Measurements from ENCODE around the gene PACS1. TPM values are rescaled to one million over a fixed set of nuclear protein-coding genes. Genes with fewer than 3 reads are reported as not detected.
"Not testable (repeated sequence)": the region's sequence is repeated elsewhere in the genome, so short reads cannot be mapped to it uniquely, and the experiment has no call there.

PACS1 gene
- total RNA-seq (100 to 1,000 TPM; 222 to 268 (median 236) TPM), total RNA-seq (28.9 to 299 (median 144) reads per million in 29 experiments)
- 135 TPM for total RNA-seq (2013)

DNA sequence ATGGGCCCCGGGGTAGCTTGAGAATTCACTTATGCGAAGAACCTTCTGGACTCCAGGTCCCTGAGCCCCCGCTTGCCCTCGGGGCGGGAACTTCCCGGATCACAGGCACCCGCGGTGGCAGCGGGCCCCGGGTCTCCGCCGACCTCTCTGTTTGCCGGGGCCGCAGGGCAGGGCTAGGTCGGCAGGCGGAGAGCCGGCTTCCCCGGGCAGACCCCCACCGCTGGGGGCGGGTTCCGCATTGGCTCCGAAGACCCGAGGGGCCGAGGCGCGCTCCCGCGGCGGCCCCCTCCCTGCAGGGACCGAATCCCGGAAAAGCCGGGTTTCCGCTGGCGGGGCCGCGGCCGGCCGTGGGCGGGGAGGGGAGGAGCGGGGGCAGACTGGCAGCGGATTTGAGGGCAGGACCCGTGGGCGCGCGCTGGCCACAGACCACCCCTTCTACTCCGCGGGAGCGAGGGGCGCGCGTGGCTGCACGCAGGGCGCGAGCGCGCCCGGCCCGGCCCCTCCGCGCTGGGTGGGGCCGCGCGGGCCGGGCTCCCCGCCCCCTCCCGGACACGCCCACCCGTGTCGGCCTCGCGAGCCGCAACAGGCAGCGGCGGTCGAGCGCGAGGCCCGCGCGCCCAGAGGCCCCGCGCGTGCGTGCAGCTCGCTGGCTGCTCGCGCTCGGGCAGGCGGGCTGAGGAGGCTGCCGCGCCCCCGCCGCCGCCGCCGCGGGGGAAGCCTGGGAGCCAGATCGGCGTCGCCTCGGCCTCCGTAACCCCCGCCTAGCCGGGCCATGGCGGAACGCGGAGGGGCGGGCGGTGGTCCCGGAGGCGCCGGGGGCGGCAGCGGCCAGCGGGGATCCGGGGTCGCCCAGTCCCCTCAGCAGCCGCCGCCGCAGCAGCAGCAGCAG, at the start of gene PACS1:
Gene PACS1 (plus strand): TSS at position 558 of the 889 bp plus-strand sequence. CDS start 215 bp downstream, at position 773.
- peaks cover 5 to 49% of the 10 kb centered on the region in 2 donors for H3K36me3 ChIP-seq (ENCODE audit: control insufficient read depth in 2 of 2, extremely low read depth in 1 of 2, insufficient read depth in 1 of 2, low read length in 1 of 2)
- ChIA-PET CTCF (interaction anchor here (0.6 to 4.9 kb wide), 13 partner anchors 9 to 1752 kb away, joined by 3 to 36 read pairs (median 5); no protein-coding TSS in a partner anchor), POLR2A (interaction anchor here (0.6 kb wide), 2 partner anchors 11 to 12 kb away, joined by 3 read pairs; no protein-coding TSS in a partner anchor)
- peak within 1 kb of the TSS; percentile 81 for H3K27ac ChIP-seq (ENCODE audit: low read length)
- ATAC-seq (replicated peaks in 1 of 4) (peak; percentile 71 to 78 (median 74)), DNase-seq (peak; percentile 47 to 90 (median 67))
- WGBS (ENCODE audit: insufficient coverage): under 1% methylated on average over 120 of the region's 120 CpGs
- no peaks in the 10 kb centered on the region for H3K9me3 ChIP-seq
- peaks cover 24 to 42% of the 10 kb centered on the region in 2 experiments for H3K4me1 ChIP-seq (ENCODE audit: control insufficient read depth in 1 of 2, extremely low read depth in 1 of 2, insufficient read depth in 2 of 2, low read length in 2 of 2)
- H3K27me3 ChIP-seq (replicated peaks in 1 of 2; ENCODE audit: control insufficient read depth in 2 of 2, extremely low read depth in 1 of 2, insufficient read depth in 2 of 2, low read length in 1 of 2): no peaks in the 10 kb centered on the region
- H3K36me3 Mint-ChIP-seq: peaks cover 52% of the 10 kb centered on the region
- peaks cover 0 to 2% (median 0%) of the 10 kb centered on the region in 3 donors for H3K9me3 Mint-ChIP-seq
- H3K27ac Mint-ChIP-seq: peak within 1 kb of the TSS; percentile 97
- H3K4me3 ChIP-seq (ENCODE audit: control insufficient read depth in 1 of 2, extremely low read depth in 1 of 2, low read length in 1 of 2): peak within 1 kb of the TSS; percentile 81 to 91
- H3K4me3 Mint-ChIP-seq: peak within 1 kb of the TSS; percentile 93 to 98 (median 97)
- no peaks in the 10 kb centered on the region for H3K27me3 Mint-ChIP-seq
- peaks cover 59 to 75% (median 74%) of the 10 kb centered on the region in 3 donors for H3K4me1 Mint-ChIP-seq

DNA sequence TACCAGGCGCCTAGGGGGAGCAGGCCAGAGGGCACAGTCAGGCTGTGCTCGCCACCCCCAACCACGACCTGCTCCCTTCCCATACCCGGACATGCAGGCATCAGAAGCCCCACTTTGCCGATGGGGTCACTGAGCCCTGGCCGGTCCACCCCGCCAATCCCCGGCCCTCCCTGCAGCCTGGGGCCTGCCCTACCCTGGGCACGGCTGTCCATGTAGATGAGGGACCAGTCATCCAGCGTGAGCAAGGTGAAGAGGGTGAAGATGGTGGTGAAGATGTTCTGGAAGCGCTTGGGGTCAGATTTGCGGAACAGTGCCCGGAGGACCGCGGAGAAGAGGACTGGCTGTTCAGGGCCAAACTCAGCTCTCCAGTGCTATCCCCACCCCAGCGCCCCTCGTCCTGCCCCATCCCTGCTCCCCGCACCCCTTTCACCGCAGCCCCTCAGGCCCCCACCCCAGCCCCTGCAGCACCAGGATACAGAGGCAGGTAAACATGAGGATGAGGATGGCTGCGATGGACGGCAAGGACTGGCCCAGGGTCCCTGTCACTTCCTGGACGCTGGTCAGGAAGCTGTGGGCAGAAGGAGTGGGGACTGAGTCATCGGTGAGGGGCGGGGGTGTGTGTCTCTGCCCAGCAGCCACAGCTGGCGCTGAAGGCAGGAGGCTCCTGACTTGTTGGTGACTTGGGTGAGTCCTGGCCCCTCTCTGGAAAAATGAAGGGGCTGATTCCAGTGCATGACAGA, 49.3 kb upstream of the PACS1 start:
- Mint-ChIP-seq H3K27ac (no peak overlapping the region), H3K27me3 (peaks cover 3 to 7% of the 10 kb centered on the region in 2 donors), H3K4me3 (no peak overlapping the region), H3K4me1 (peaks cover 5 to 13% (median 6%) of the 10 kb centered on the region in 3 donors), H3K36me3 (no peaks in the 10 kb centered on the region), H3K9me3 (no peaks in the 10 kb centered on the region)
- ChIA-PET POLR2A (no interaction called here), CTCF (no interaction called here)
- ATAC-seq (replicated peaks in 1 of 4): no peak
- no peaks in the 10 kb centered on the region for H3K36me3 ChIP-seq (ENCODE audit: control insufficient read depth in 2 of 2, extremely low read depth in 1 of 2, insufficient read depth in 1 of 2, low read length in 1 of 2)
- DNase-seq: peak in 8 of 35 experiments; percentile 8 to 55 (median 18)
- peaks cover 0 to 15% of the 10 kb centered on the region in 2 experiments for H3K4me1 ChIP-seq (ENCODE audit: control insufficient read depth in 1 of 2, extremely low read depth in 1 of 2, insufficient read depth in 2 of 2, low read length in 2 of 2)
- no peak overlapping the region for H3K4me3 ChIP-seq (ENCODE audit: control insufficient read depth in 1 of 2, extremely low read depth in 1 of 2, low read length in 1 of 2)
- H3K27me3 ChIP-seq (replicated peaks in 1 of 2; ENCODE audit: control insufficient read depth in 2 of 2, extremely low read depth in 1 of 2, insufficient read depth in 2 of 2, low read length in 1 of 2): peaks cover 0 to 20% of the 10 kb centered on the region in 2 experiments
- no peaks in the 10 kb centered on the region for H3K9me3 ChIP-seq
- 56% methylated on average over 13 of the region's 25 CpGs for WGBS (ENCODE audit: insufficient coverage)
- H3K27ac ChIP-seq (ENCODE audit: low read length): no peak overlapping the region

GRCh38 chr11:66022401-66023185, 47.5 kb upstream of the PACS1 start:
- H3K27me3 Mint-ChIP-seq: peaks cover 3 to 7% of the 10 kb centered on the region in 2 donors

DNA sequence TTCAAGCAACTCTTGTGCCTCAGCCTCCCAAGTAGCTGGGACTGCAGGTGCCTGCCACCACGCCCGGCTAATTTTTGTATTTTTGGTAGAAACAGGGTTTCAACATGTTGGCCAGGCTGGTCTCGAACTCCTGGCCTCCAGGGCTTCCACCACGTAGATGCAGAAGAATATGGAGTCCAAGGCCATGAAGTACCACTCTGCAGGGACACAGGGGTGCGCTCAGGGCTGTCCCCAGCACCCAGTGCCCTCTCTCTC, 47.0 kb upstream of the PACS1 start:
- H3K27me3 Mint-ChIP-seq; H3K36me3 Mint-ChIP-seq; H3K36me3 ChIP-seq (ENCODE audit: control insufficient read depth in 2 of 2, extremely low read depth in 1 of 2, insufficient read depth in 1 of 2, low read length in 1 of 2); ATAC-seq (replicated peaks in 1 of 4); CTCF ChIA-PET; DNase-seq; H3K9me3 ChIP-seq; H3K4me3 ChIP-seq (ENCODE audit: control insufficient read depth in 1 of 2, extremely low read depth in 1 of 2, low read length in 1 of 2); H3K27ac ChIP-seq (ENCODE audit: low read length); POLR2A ChIA-PET; H3K9me3 Mint-ChIP-seq; H3K4me3 Mint-ChIP-seq; H3K27ac Mint-ChIP-seq: not testable (repeated sequence)
- peaks cover 0 to 15% of the 10 kb centered on the region in 2 experiments for H3K4me1 ChIP-seq (ENCODE audit: control insufficient read depth in 1 of 2, extremely low read depth in 1 of 2, insufficient read depth in 2 of 2, low read length in 2 of 2)
- peaks cover 0 to 20% of the 10 kb centered on the region in 2 experiments for H3K27me3 ChIP-seq (replicated peaks in 1 of 2; ENCODE audit: control insufficient read depth in 2 of 2, extremely low read depth in 1 of 2, insufficient read depth in 2 of 2, low read length in 1 of 2)
- H3K4me1 Mint-ChIP-seq: peaks cover 5 to 13% (median 6%) of the 10 kb centered on the region in 3 donors
- 93% methylated on average over 4 of the region's 5 CpGs for WGBS (ENCODE audit: insufficient coverage)

More at GRCh38 chr11:66022401-66023185, 47.5 kb upstream of the PACS1 start:
- peak overlapping the region in 2 of 3 donors; percentile 24 to 45 for H3K4me3 Mint-ChIP-seq
- POLR2A ChIA-PET: interaction anchor here in 1 of 2 donors (0.5 kb wide), 1 partner anchor 218 kb away, joined by 3 read pairs; no protein-coding TSS in a partner anchor
- DNase-seq (peak; percentile 29 to 86 (median 67)), ATAC-seq (replicated peaks in 1 of 4) (peak; percentile 90 to 95 (median 94))
- no peaks in the 10 kb centered on the region for H3K36me3 Mint-ChIP-seq
- Histone ChIP-seq H3K27ac (ENCODE audit: low read length) (no peak overlapping the region), H3K9me3 (no peaks in the 10 kb centered on the region), H3K4me1 (ENCODE audit: control insufficient read depth in 1 of 2, extremely low read depth in 1 of 2, insufficient read depth in 2 of 2, low read length in 2 of 2) (peaks cover 0 to 15% of the 10 kb centered on the region in 2 experiments), H3K27me3 (replicated peaks in 1 of 2; ENCODE audit: control insufficient read depth in 2 of 2, extremely low read depth in 1 of 2, insufficient read depth in 2 of 2, low read length in 1 of 2) (peaks cover 0 to 20% of the 10 kb centered on the region in 2 experiments), H3K4me3 (ENCODE audit: control insufficient read depth in 1 of 2, extremely low read depth in 1 of 2, low read length in 1 of 2) (peak overlapping the region in 1 of 2 donors; percentile 10), H3K36me3 (ENCODE audit: control insufficient read depth in 2 of 2, extremely low read depth in 1 of 2, insufficient read depth in 1 of 2, low read length in 1 of 2) (no peaks in the 10 kb centered on the region)
- WGBS (ENCODE audit: insufficient coverage): 24% methylated on average over 44 of the region's 46 CpGs
- no peaks in the 10 kb centered on the region for H3K9me3 Mint-ChIP-seq
- H3K27ac Mint-ChIP-seq: no peak overlapping the region
- CTCF ChIA-PET: interaction anchor here (0.6 to 0.8 kb wide), 3 partner anchors 29 to 467 kb away, joined by 3 to 4 read pairs (median 3); no protein-coding TSS in a partner anchor
- peaks cover 5 to 13% (median 6%) of the 10 kb centered on the region in 3 donors for H3K4me1 Mint-ChIP-seq

DNA sequence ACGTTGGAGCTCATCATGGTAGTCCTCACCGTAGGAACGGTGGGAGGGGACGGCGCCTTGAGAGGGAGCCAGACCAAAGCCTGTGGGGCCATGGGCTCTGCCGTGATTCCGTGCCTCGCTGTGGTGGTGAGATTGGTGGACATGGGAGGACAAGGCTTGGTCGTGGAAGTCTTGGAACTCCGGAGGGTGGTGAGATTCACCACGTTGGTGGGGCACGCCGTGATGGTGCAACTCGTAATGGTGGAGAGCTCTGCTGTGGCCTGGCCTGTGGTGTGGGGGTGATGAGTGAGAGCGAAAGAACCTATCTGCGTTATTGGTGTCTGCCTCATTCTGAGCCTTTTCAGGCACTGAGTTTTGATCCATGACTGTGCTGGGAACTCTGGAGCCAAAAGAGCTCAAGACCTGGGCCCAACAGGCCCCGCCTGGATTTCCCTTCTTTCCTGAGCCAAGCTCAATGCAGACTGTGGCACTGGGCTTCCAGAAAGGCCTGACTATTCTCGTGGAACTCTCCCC, 44.0 kb upstream of the PACS1 start, which contains the start of gene CATSPER1:
Gene CATSPER1 (minus strand): TSS at position 463 of the 513 bp plus-strand sequence. CDS start 100 bp downstream, at position 363.
- ATAC-seq (replicated peaks in 1 of 4): no peak
- H3K4me3 ChIP-seq (ENCODE audit: control insufficient read depth in 1 of 2, extremely low read depth in 1 of 2, low read length in 1 of 2): no peak within 1 kb of the TSS
- ChIA-PET CTCF (interaction anchor here in 1 of 2 donors (0.5 kb wide), 1 partner anchor 774 kb away, joined by 5 read pairs; no protein-coding TSS in a partner anchor), POLR2A (no interaction called here)
- H3K9me3 ChIP-seq: no peaks in the 10 kb centered on the region
- DNase-seq: no peak
- Mint-ChIP-seq H3K36me3 (no peaks in the 10 kb centered on the region), H3K4me1 (peaks cover 5 to 8% (median 6%) of the 10 kb centered on the region in 3 donors), H3K9me3 (no peaks in the 10 kb centered on the region), H3K27me3 (peaks cover 3 to 8% of the 10 kb centered on the region in 2 donors), H3K4me3 (no peak within 1 kb of the TSS), H3K27ac (no peak within 1 kb of the TSS)
- WGBS (ENCODE audit: insufficient coverage): 90% methylated on average over 18 of the region's 18 CpGs
- no peaks in the 10 kb centered on the region for H3K36me3 ChIP-seq (ENCODE audit: control insufficient read depth in 2 of 2, extremely low read depth in 1 of 2, insufficient read depth in 1 of 2, low read length in 1 of 2)
- H3K27me3 ChIP-seq (replicated peaks in 1 of 2; ENCODE audit: control insufficient read depth in 2 of 2, extremely low read depth in 1 of 2, insufficient read depth in 2 of 2, low read length in 1 of 2): peaks cover 0 to 23% of the 10 kb centered on the region in 2 experiments
- H3K27ac ChIP-seq (ENCODE audit: low read length): no peak within 1 kb of the TSS
- H3K4me1 ChIP-seq (ENCODE audit: control insufficient read depth in 1 of 2, extremely low read depth in 1 of 2, insufficient read depth in 2 of 2, low read length in 2 of 2): peaks cover 0 to 14% of the 10 kb centered on the region in 2 experiments

Measured in T-cell (primary cell).